Islet of Langerhans (tissue), 1 donor: ENCODE results near the gene OTOS.

Experiments used
- FAIRE-seq: peaks from one replicate; lab custom pipeline; 2011; peaks lifted over from hg19 to GRCh38; lab: Jason Lieb, UNC

OTOS gene

GRCh38 chr2:240112914-240113690 is 27.4 kb downstream of the OTOS start:
- FAIRE-seq: no peak

GRCh38 chr2:240111253-240111652 is 29.2 kb downstream of the OTOS start:
- FAIRE-seq: no peak

- FAIRE-seq: no peak
These were observed 31.1 kb downstream of the OTOS start for GRCh38 chr2:240109386-240109785.

- FAIRE-seq: no peak
These were observed 33.0 kb downstream of the OTOS start for GRCh38 chr2:240107477-240107796.

GRCh38 chr2:240106765-240107476 is 33.5 kb downstream of the OTOS start:
- no peak for FAIRE-seq

- no peak for FAIRE-seq
These were observed 34.5 kb downstream of the OTOS start for GRCh38 chr2:240105982-240106381.

- no peak for FAIRE-seq
These were observed 37.3 kb downstream of the OTOS start for GRCh38 chr2:240103136-240103535.

GRCh38 chr2:240098349-240098748 is 42.1 kb downstream of the OTOS start:
- no peak for FAIRE-seq

- FAIRE-seq: no peak
These were observed 44.6 kb downstream of the OTOS start for GRCh38 chr2:240095556-240096523.

- no peak for FAIRE-seq
These were observed 51.2 kb downstream of the OTOS start for GRCh38 chr2:240089306-240089705.
